GM12878 (cell line): ENCODE measurements around the gene RSBN1L. TPM values are rescaled to one million over a fixed set of nuclear protein-coding genes. Genes with fewer than 3 reads are reported as not detected.

Source experiments
- ATAC-seq: fragments of 200-7000 bp; cut with Tn5 transposase; 3 replicates; pipeline ENCODE4 v1.9.1; 2020; ENCODE audit warnings: mild to moderate bottlenecking, moderate library complexity
- BruUV-seq: library from RNA; stranded (reverse); fragments of 400-500 nt; replicated peaks from 2 replicates; lab custom pipeline; 2021; lab: Mats Ljungman, UMichigan
- CTCF ChIA-PET: fragments of 300-600 bp; sonication (Branson Sonifier 250); formaldehyde crosslinking; extraction: SDS; loops from one replicate; lab custom pipeline; 2021; ENCODE audit warnings: inconsistent platforms; lab: Yijun Ruan, JAX
- POLR2A ChIA-PET: fragments of 350-600 bp; formaldehyde crosslinking; extraction: SDS; loops from one replicate; lab custom pipeline; 2021; ENCODE audit warnings: inconsistent platforms; lab: Charles Lee
- RAD21 ChIA-PET: fragments of 300-600 bp; sonication (Branson Sonifier 250); formaldehyde crosslinking; loops from one replicate; lab custom pipeline; 2023; ENCODE audit warnings: antibody characterized with exemption; ENCODE audit not compliant: unreplicated experiment; lab: Charles Lee
- SMC1A ChIA-PET: fragments of 300-600 bp; sonication (Branson Sonifier 250); formaldehyde crosslinking; loops from one replicate; lab custom pipeline; 2023; ENCODE audit not compliant: unreplicated experiment, uncharacterized antibody; lab: Charles Lee
- DNase-seq: peaks from one replicate; pipeline ENCODE4 v3.0.0-alpha.2; 2011; ENCODE audit warnings: low read depth, low spot score
- FAIRE-seq: peaks from 3 replicates; lab custom pipeline; 2011; peaks lifted over from hg19 to GRCh38; lab: Jason Lieb, UNC
- H2AFZ ChIP-seq: 2 replicates; pipeline ENCODE4 v1.6.0; 2011; ENCODE audit warnings: low read depth, low read length, control low read depth; ENCODE audit not compliant: control insufficient read depth
- H3K27ac ChIP-seq: 2 replicates; pipeline ENCODE4 v1.5.1; 2011; ENCODE audit warnings: control low read depth; ENCODE audit not compliant: control insufficient read depth, insufficient read depth
- H3K27me3 ChIP-seq, 2 experiments: replicated peaks in 1 of 2; 2 replicates each; pipeline versions ENCODE4 v1.6.0 to v1.6.1; 2011; ENCODE audit warnings: low read length in 1 of 2; ENCODE audit not compliant: control insufficient read depth in 2 of 2, insufficient read depth in 2 of 2
- H3K36me3 ChIP-seq, 2 experiments: 2 replicates each; pipeline ENCODE4 v1.5.1; 2011; ENCODE audit warnings: low read length in 1 of 2; ENCODE audit not compliant: control insufficient read depth in 2 of 2, insufficient read depth in 2 of 2
- H3K4me1 ChIP-seq: 2 replicates; pipeline ENCODE4 v1.6.1; 2011; ENCODE audit warnings: mild to moderate bottlenecking, low read length, moderate library complexity, mixed read lengths; ENCODE audit not compliant: control insufficient read depth, insufficient read depth
- H3K4me2 ChIP-seq: 2 replicates; pipeline ENCODE4 v1.6.0; 2011; ENCODE audit warnings: control low read depth; ENCODE audit not compliant: control insufficient read depth, insufficient read depth
- H3K4me3 ChIP-seq: fragments of 200-600 bp; sonication (generic); 2 replicates; pipeline ENCODE4 v1.5.1; 2016
- H3K79me2 ChIP-seq: 2 replicates; pipeline ENCODE4 v1.6.0; 2011; ENCODE audit warnings: low read length; ENCODE audit not compliant: control insufficient read depth, insufficient read depth
- H3K9ac ChIP-seq: 2 replicates; pipeline ENCODE4 v1.8.0; 2011; ENCODE audit warnings: low read length, control low read depth, mixed read lengths; ENCODE audit not compliant: control insufficient read depth, insufficient read depth
- H3K9me3 ChIP-seq: replicated peaks from 3 replicates; pipeline ENCODE4 v1.5.1; 2011; ENCODE audit warnings: mild to moderate bottlenecking, low read length; ENCODE audit not compliant: control insufficient read depth, insufficient read depth
- H4K20me1 ChIP-seq: 2 replicates; pipeline ENCODE4 v1.6.0; 2011; ENCODE audit not compliant: control insufficient read depth, insufficient read depth
- CHD4 ChIP-seq: fragments of 200-600 bp; sonication (generic); IDR thresholded peaks from 2 replicates; pipeline ENCODE4 v1.6.1; 2016; ENCODE audit warnings: mild to moderate bottlenecking
- FOS ChIP-seq: IDR thresholded peaks from 3 replicates; pipeline ENCODE4 v1.6.1; 2011; ENCODE audit warnings: borderline replicate concordance; ENCODE audit not compliant: insufficient read length; ENCODE audit errors: extremely low read depth
- JUNB ChIP-seq: IDR thresholded peaks from 2 replicates; pipeline ENCODE4 v1.6.1; 2016; ENCODE audit warnings: antibody characterized with exemption, mild to moderate bottlenecking
- MEF2B ChIP-seq: fragments of 450-650 bp; IDR thresholded peaks from 2 replicates; pipeline ENCODE4 v1.6.1; 2018; ENCODE audit warnings: mild to moderate bottlenecking, moderate library complexity; ENCODE audit not compliant: partially characterized antibody, poor library complexity, severe bottlenecking
- MTA3 ChIP-seq: IDR thresholded peaks from 2 replicates; pipeline ENCODE4 v1.6.1; 2012; ENCODE audit warnings: low read length, inconsistent platforms, borderline replicate concordance
- PAX8 ChIP-seq: fragments of 450-650 bp; IDR thresholded peaks from 2 replicates; pipeline ENCODE4 v1.6.1; 2017; ENCODE audit warnings: mild to moderate bottlenecking, moderate library complexity
- SIN3A ChIP-seq: IDR thresholded peaks from 2 replicates; pipeline ENCODE4 v1.6.1; 2012; ENCODE audit warnings: low read depth, low read length, improper control_type of control experiment
- ZNF274 ChIP-seq: IDR thresholded peaks from one replicate; pipeline ENCODE4 v1.8.0; 2011; ENCODE audit not compliant: insufficient read length, insufficient read depth
- WGBS: methylation state at CpG from one replicate; pipeline ENCODE4 v1.1.6; 2016; ENCODE audit warnings: low lambda C conversion rate; ENCODE audit not compliant: insufficient replicate concordance, insufficient coverage; ENCODE audit errors: missing lambda C conversion rate; 5-methylcytosine and 5-hydroxymethylcytosine counted together
- in situ Hi-C: fragments of 300-500 bp; cut with MboI; formaldehyde crosslinking; loops from 9 replicates; pipeline ENCODE4 v1.14.3; 2018; ENCODE audit warnings: mixed read lengths
- intact Hi-C: fragments of 100-400 bp; cut with micrococcal nuclease; formaldehyde crosslinking; loops from one replicate; pipeline ENCODE4 v1.14.2; 2022; ENCODE audit not compliant: unreplicated experiment
- polyA plus RNA-seq, 11 experiments: library from polyadenylated mRNA; depleted of rRNA in 4 of 11; unstranded in 6 of 11; stranded (reverse) in 5 of 11; fragments of >200 nt; fragmentation: Nextera tagmentation in 4 of 11; fragmentation: Illumina TruSeq in 1 of 11; extraction: Ambion mirVana in 4 of 11; extraction: Trizol in 1 of 11; gene quantifications; 1 replicate in 1 of 11; 2 replicates in 10 of 11; pipeline versions ENCODE4 v1.2.1 to v1.2.3, GENCODE V29; 2011 to 2016; ENCODE audit warnings: inconsistent platforms in 2 of 11, missing spikeins in 2 of 11, low read depth in 1 of 11
- total RNA-seq, 4 experiments: library from RNA; depleted of rRNA in 3 of 4; stranded (reverse); fragments of >200 nt in 3 of 4; fragmentation: Illumina TruSeq in 1 of 4; extraction: Trizol in 1 of 4; gene quantifications; 2 replicates each; pipeline versions ENCODE4 v1.2.1 to v1.2.3, GENCODE V29; 2013 to 2021
- TF ChIP-seq, protein P1 (sequence below): IDR thresholded peaks from 2 replicates; pipeline ENCODE4 v1.6.1; 2011; ENCODE audit warnings: borderline replicate concordance, low read depth, mild to moderate bottlenecking, moderate library complexity, low read length; ENCODE audit not compliant: insufficient read depth, poor library complexity, severe bottlenecking

Gene RSBN1L
- total and polyA plus RNA-seq, 10 of the 15 experiments (the other 5 are each of a cell fraction or from before 2014, with no cell fraction given): 4.5 to 23.7 (median 10.3) TPM

DNA sequence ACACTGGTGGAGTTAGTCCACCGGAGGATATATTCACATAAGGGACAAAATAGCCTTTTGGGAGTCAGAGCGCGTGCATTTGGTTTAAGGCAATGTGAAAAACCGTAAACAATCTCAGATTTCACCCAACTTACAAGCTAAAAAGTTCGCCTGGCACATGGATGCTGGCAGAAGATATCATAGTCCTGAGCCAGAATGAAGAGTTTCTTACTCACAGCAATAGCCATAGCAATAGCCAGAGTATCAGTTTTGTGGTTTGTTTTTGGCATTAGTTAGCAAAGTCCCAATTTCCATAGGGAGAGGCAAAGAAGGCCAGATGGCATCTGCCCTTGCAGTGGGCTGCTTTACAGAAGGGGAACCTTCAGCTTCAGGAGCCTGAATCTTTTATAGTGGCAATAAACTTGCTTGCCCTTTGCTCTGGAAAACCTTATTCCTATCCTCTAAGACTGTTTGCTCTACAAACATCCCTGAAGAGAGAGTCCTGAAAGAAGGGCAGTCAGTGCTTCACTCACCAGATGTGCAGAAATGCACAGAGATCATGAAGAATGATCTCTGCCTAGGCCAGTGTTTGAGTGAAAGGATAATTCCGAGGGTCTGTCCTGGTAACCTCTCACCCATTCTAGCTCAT is 28.7 kb upstream of the RSBN1L start (continued):
- no peak for TF ChIP-seq FOS
- TF ChIP-seq MEF2B: no peak
- TF ChIP-seq, protein P1, sequence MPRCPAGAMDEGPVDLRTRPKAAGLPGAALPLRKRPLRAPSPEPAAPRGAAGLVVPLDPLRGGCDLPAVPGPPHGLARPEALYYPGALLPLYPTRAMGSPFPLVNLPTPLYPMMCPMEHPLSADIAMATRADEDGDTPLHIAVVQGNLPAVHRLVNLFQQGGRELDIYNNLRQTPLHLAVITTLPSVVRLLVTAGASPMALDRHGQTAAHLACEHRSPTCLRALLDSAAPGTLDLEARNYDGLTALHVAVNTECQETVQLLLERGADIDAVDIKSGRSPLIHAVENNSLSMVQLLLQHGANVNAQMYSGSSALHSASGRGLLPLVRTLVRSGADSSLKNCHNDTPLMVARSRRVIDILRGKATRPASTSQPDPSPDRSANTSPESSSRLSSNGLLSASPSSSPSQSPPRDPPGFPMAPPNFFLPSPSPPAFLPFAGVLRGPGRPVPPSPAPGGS: no peak
- TF ChIP-seq ZNF274: no peak
- TF ChIP-seq MTA3: no peak
- no peak for TF ChIP-seq PAX8
- no peak for TF ChIP-seq SIN3A
- TF ChIP-seq, all 136 proteins: peak for 0

DNA sequence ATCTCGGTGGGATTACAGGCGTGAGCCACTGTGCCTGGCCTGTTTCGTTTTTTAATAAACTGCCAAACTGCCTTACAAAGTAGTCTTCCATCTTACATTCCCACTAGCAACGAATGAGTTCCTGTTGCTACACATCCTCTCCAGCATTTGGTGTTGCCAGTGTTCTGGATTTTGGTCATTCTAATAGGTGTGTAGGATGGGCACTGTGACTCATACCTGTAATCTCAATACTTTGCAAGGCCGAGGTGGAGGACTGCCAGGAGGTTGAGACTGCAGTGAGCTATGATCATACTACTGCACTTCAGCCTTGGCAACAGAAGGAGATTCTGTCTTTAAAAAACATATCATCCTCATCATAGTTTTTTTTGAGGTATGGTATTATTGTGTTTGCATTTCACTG is 21.4 kb upstream of the RSBN1L start:
- TF ChIP-seq CHD4: no peak
- TF ChIP-seq JUNB: peak; percentile 41; the same call in 1 of the 2 replicates
- intact Hi-C loops: loop anchor here (5.0 kb wide), 1 partner anchor 82 kb away; no protein-coding TSS in a partner anchor
- WGBS: 61% methylated on average over 5 of the region's 5 CpGs
- Histone ChIP-seq H3K79me2 (no peaks in the 10 kb centered on the region), H3K4me2 (no peak overlapping the region), H3K9me3 (no peaks in the 10 kb centered on the region), H3K27me3 (no peaks in the 10 kb centered on the region), H3K4me3 (no peak overlapping the region), H3K9ac (no peak overlapping the region), H4K20me1 (no peaks in the 10 kb centered on the region), H3K4me1 (no peaks in the 10 kb centered on the region), H2AFZ (no peak overlapping the region), H3K36me3 (no peaks in the 10 kb centered on the region), H3K27ac (no peak overlapping the region)
- in situ Hi-C loops: no loop called here
- no peak for FAIRE-seq
- SMC1A ChIA-PET: interaction anchor here (1.2 to 1.9 kb wide), 4 partner anchors 10 to 127 kb away, joined by 3 to 6 read pairs (median 4); no protein-coding TSS in a partner anchor
- DNase-seq: no peak
- CTCF ChIA-PET: interaction anchor here (0.7 to 2.2 kb wide), 6 partner anchors 10 to 83 kb away, joined by 3 to 13 read pairs (median 5); no protein-coding TSS in a partner anchor
- POLR2A ChIA-PET: interaction anchor here (0.7 kb wide), 1 partner anchor 367 kb away, joined by 3 read pairs; no protein-coding TSS in a partner anchor
- RAD21 ChIA-PET: interaction anchor here (1.2 kb wide), 1 partner anchor 85 kb away, joined by 6 read pairs; no protein-coding TSS in a partner anchor
- ATAC-seq: peak; percentile 74
- no TSS peak for BruUV-seq
